NCI-H2107 (cell line): Measurements from ENCODE around the gene NIPAL1.

Source experiments
- DNase-seq: peaks from one replicate; lab custom pipeline; 2025; lab: John Stamatoyannopoulos, UW

NIPAL1 gene

DNA sequence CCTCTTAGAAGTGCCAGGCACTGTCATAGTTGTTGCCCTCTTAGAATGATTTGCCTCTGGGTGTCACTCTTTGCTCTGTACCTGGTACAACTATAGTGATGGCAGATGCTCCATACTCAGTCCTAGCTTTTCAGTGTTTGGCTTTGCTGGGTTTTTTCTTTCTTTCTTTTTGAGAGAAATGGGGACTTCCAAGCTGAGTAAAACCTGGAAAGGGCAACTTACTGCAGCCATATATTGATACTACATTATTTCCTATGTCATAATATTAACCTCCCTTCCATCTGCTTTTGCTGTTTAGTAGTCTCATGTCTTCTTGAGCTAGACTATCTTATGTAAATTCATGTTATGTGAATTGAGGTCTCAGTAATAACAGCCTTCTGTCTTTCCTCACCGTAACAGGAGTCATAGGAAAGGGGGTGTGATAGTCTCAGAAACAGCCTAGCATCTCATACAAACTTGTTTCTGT, 49.0 kb downstream of the NIPAL1 start:
- DNase-seq, result no peak

DNA sequence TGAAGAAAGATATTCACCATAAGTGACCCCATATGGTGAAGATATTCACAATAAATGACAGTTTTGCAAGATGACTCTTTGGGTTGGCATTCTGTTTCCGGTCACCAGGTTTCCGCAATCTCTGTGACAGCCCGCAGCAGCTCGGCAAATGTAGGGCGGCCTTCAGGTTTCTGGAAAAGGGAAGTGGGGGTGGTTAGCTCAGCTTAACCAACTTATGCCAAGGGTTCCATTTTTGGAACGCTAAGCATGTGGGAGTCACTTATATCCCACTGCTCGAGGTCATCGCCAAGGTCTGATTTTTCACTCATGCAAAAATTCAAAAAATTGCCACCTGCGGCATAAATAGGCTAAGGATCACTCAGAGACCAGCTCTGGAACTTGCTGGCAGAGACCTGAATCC, 51.0 kb downstream of the NIPAL1 start:
- DNase-seq, result no peak

DNA sequence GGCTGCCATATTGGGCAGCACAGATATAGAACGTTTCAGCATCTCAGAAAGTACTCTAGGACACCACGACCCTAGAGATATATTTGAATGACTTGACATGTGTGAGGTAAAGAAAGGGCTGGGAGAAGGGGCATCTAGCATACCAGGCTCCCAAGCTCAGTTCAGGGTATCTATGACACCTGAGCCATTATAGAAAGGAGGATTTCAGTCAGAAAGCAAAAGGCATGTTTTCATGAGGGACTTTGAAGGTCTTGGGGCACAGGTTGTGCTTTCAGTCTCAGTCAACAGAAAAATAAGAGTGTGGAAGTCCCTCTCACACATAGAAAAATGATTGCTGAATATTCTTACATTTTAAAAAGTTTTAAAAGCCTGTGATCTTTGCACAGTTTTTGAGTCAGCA, 51.6 kb downstream of the NIPAL1 start:
- no peak for DNase-seq

DNA sequence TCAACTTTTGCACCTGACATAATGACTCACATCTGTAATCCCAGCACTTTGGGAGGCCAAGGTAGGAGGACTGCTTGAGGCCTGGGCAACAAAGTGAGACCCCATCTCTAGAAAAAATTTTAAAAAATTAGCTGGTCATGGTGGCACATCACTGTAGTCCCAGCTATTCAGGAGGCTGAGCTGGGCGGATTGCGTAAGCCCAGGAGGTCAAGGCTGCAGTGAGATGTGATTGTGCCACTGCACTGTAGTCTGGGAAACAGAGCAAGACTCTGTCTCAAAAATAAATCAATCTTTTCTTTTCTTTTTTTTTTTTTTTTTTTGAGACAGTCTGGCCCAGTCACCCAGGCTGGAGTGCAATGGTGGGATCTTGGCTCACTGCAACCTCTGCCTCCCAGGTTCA, 52.5 kb downstream of the NIPAL1 start:
- no peak for DNase-seq

DNA sequence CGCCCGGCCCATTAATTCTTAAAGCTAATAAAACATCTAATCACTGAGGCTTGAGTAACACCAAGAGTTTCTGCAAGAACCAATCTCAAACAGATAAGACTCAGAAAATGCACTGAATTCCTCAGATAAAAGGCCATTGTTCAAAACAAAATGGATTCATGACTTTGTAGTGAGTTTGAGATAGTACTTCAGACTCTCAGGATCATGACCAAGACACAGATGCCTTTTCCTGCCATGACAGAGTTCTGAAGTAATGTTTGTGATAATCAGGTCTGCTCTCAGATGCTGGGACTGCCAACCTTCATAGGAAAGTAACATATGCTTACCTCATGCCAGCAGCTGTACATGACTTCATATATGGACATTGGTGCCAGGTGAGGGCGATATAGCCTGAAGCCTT, 54.6 kb downstream of the NIPAL1 start:
- no peak for DNase-seq

DNA sequence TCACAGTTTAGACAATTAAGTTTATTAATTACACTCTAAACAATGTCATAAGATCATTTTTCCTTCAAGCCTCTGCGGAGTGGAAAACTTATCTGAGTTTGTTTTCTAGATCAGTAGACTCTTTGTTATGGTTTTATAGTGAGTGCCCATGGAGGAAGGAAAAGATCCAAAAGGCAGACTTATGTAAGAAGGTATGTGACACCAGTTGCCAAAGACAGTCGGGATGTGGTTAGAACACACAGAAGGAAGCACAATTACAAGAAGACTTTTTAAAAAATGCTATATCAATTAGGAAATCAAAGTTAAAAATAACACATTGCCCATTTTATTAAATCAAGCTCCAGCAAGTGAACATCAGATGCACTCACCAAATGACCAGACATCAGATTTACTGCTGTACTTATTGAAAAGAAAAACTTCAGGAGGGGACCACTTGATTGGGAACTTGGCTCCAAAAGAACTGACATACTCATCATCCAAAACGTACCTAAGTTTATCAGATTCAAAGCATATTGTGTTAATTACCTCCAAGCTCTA, 57.1 kb downstream of the NIPAL1 start:
- DNase-seq, result no peak

DNA sequence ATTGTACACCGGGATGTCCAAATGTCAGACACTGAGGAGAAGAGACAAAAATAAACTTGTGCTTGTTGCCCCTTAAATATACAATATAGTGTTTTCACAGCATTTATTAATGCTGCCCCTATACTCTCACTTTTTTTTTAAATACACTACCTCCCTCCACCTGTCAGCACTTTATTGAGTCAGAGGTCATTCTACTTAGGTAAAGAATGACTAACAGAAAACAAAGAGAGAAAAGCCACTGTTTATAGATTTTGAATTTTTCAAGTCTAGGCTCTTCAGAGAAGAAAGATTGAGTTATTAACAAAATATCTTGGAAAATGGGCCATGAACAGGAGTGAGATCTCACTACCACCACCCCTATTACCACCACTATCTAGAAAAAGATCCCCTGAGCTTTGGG, 58.1 kb downstream of the NIPAL1 start:
- no peak for DNase-seq

DNA sequence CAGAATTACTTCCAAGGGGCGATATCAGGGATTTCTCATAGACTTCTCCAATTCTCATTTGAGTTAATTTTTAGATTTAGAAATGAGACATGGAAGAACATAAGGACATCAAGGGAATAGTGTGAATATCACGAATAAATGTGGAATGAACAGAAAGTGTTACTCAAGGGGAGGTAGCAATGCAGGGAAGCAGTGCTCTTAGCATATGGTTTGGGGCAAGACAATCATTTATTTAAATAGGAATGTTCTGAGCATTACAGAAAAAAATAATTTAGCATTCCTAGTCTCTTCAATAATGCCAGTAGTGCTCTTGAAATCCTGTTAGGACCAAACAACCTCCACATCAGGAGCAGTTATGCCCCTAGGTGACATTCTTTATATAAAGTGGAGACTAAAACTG, 61.9 kb downstream of the NIPAL1 start:
- DNase-seq, result no peak

DNA sequence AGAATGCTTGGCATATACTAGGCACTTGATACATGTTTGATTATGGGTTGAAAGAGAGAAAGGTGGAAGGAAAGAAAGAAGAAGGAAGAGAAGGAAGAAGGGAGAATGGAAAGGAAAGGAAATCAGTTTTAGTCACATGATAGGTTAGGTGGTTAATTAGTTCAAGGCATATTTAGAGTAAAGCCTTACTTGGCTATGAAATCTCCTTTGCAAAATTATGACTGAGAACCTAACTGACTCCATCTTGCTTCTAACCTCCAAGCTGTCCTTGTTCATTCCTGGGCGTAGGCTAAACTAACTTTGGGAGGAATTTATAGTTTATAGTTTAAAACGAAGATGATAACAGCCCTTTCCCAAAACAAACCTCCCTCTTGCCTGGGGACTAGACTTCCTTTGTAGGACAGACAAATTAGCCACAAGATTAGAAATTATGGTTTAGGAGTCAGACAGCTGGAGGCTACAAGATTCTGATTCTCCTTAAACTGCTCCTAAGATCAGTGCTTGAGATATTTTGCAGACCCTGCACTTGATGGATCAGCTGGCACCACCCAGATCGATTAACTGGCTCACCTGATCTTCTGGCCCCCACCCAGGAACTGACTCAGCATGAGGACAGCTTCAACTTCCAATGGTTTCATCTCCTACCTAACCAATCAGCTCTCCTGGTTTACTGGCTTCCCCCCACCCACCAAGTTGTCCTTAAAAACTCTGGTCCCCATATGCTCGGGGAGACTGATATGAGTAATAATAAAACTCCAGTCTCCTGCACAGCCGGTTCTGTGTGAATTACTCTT, 62.5 kb downstream of the NIPAL1 start:
- no peak for DNase-seq

DNA sequence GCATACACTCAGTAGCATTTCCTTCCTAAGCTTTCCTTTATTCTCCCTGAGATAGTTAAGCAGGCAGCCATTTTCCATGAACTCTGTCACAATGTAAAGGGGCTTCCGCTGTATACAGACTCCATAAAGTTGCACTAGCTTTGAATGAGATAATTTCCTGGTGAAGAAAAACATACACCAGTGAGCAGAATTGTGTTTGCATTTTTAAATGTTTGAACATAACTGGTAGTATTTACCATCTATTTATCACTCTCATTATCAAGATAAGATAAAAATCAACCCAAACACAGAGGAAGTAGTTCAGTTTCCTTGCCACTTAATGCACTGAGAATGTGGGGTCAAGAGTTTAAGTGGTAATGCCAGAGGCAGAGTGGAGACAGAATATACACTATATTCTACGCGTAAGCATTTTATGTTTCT, 63.4 kb downstream of the NIPAL1 start:
- DNase-seq, result no peak

DNA sequence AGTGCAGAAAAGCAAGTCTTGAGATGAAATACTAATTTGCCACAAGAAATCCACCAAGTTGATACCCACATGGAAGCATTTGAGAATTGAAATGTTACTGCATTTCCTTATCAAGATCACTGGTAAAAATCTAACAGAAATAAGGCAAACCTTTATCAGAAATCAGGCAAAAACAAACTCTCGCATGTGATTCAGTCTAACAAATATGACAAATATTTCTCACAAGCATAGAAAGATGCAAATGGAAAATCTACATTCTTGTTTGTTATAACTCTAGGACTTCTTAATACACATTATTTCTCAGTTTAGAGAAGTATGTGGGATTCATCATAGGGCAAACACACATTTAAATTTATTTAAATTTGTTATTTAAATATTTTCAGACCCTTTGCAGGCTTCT, 64.6 kb downstream of the NIPAL1 start:
- DNase-seq, result no peak

DNA sequence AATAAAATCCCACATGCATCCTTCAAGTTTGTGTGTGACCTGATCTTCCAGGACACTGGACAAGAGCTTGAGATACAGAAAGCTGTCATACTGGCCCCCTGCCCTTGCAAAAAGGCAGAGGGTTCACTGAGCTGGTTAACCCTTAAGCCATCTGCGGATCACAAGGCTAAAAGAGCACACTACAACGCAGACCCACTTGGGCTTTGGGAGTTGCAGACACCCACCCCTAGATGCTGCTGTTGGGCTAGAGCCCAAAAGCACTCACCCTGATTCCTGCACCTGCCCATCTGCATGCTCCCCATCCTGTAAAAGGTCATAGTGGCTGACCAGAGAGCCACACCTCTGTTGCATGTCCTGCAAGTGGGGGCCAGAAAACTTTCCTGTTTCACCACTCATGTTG, 66.4 kb downstream of the NIPAL1 start:
- DNase-seq, result no peak

DNA sequence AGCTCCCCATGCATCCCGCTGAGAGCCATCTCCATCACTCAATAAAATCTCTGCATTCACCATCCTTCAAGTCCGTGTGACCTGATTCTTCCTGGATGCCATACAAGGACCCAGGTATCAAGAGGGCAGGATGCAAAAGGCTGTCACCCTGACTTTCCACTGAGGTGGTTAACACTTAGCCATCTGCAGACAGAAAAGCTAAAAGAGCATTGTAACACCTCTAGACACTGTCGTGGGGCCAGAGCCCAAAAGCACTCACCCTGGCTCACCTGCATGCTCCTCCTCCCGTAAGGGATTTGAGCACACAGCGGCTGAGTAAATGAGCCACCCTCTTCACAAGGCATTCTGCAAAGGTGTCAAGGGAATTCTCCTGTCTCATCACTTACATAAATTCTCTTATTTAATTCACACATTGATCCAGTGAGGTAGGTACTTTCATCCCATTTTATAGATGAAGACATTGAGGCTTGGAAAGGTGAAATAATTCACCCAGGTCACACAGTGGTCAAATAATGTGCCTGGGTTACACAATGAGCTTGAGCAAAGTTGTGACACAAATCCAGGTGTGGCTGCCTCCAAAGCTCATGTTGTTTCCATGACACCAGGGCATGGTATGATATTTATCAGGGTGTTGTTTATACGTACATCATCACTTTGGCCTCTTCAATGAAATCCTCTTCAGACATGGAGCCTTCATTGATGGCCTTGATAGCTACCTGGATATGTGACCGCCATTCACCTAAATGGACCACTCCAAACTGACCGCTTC, 69.4 kb downstream of the NIPAL1 start:
- DNase-seq, result no peak
